ENCODE data around the gene EHMT2.
A peak's percentile ranks its signal among the peaks of the same experiment; 100 is the strongest.
"Not testable (repeated sequence)": the region's sequence is repeated elsewhere in the genome, so short reads cannot be mapped to it uniquely, and the experiment has no call there.

Gene EHMT2

GRCh38 chr6:31911826-31912585 is 14.5 kb upstream of the EHMT2 start:
- no peak for DNase-seq

- DNase-seq: not testable (repeated sequence)
Observed at GRCh38 chr6:31909298-31909697, 11.8 kb upstream of the EHMT2 start.

- DNase-seq: no peak
Observed at GRCh38 chr6:31908791-31909190, 11.3 kb upstream of the EHMT2 start.

GRCh38 chr6:31908255-31908654 is 10.8 kb upstream of the EHMT2 start:
- not testable (repeated sequence) for DNase-seq

GRCh38 chr6:31907158-31907813 is 9.8 kb upstream of the EHMT2 start:
- DNase-seq: no peak

- not testable (repeated sequence) for DNase-seq
Observed at GRCh38 chr6:31906727-31907126, 9.2 kb upstream of the EHMT2 start.

- DNase-seq: no peak
Observed at GRCh38 chr6:31906122-31906521, 8.6 kb upstream of the EHMT2 start.

- no peak for DNase-seq
Observed at GRCh38 chr6:31905041-31905440, 7.5 kb upstream of the EHMT2 start.

GRCh38 chr6:31903957-31904356 is 6.5 kb upstream of the EHMT2 start:
- no peak for DNase-seq

- peak; percentile 74 for DNase-seq
Observed at GRCh38 chr6:31901953-31902643, 4.6 kb upstream of the EHMT2 start, which contains the start of gene ZBTB12. TSS of gene ZBTB12 (minus strand) at chr6:31902086. CDS start at chr6:31901305, 781 bp downstream.

- DNase-seq: peak; percentile 54
Observed at GRCh38 chr6:31901415-31901952, 4.0 kb upstream of the EHMT2 start.

- no peak for DNase-seq
Observed at GRCh38 chr6:31900917-31901414, 3.5 kb upstream of the EHMT2 start.

- DNase-seq: no peak
Observed at GRCh38 chr6:31899882-31900722, 2.6 kb upstream of the EHMT2 start.

- DNase-seq: no peak
Observed at GRCh38 chr6:31899215-31899614, 1.7 kb upstream of the EHMT2 start.

GRCh38 chr6:31898383-31899011 is 999 bp upstream of the EHMT2 start:
- DNase-seq: no peak

GRCh38 chr6:31896856-31897611 is 464 bp downstream of the EHMT2 start:
- DNase-seq: no peak

GRCh38 chr6:31896493-31896855 is 1.0 kb downstream of the EHMT2 start:
- no peak for DNase-seq

- no peak for DNase-seq
Observed at GRCh38 chr6:31892821-31893220, 4.7 kb downstream of the EHMT2 start.

GRCh38 chr6:31889331-31889972 is 8.0 kb downstream of the EHMT2 start:
- DNase-seq: no peak

Measured in T-helper 9 cell (primary cell).